Measurements from ENCODE around the gene LRRFIP2. TPM values are rescaled to one million over a fixed set of nuclear protein-coding genes. Genes with fewer than 3 reads are reported as not detected.

Gene LRRFIP2
- total RNA-seq, 1 donor: 84.2 TPM

DNA sequence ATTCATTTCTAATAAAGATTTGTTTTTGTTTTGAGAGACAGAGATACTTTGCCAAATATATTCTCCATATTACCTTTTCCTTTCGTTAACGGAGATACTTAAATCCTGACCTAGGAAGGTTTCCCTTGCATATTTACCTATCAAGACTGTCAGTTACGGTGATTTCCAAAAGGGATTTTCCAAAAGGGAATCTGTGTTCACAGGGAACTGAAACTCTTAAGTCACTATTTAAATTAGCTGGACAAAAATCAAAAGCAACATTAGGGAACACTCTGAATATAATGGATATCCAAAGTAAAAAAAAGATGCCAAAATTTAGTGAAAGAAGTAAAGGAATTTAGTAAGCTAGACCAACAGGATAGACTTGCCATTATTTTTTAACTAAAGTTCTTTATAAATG, 576 bp downstream of the LRRFIP2 start:
- peak overlapping the region; percentile 97 for H3K4me3 ChIP-seq (ENCODE audit: low read depth, low read length)
- TF ChIP-seq, protein P1, sequence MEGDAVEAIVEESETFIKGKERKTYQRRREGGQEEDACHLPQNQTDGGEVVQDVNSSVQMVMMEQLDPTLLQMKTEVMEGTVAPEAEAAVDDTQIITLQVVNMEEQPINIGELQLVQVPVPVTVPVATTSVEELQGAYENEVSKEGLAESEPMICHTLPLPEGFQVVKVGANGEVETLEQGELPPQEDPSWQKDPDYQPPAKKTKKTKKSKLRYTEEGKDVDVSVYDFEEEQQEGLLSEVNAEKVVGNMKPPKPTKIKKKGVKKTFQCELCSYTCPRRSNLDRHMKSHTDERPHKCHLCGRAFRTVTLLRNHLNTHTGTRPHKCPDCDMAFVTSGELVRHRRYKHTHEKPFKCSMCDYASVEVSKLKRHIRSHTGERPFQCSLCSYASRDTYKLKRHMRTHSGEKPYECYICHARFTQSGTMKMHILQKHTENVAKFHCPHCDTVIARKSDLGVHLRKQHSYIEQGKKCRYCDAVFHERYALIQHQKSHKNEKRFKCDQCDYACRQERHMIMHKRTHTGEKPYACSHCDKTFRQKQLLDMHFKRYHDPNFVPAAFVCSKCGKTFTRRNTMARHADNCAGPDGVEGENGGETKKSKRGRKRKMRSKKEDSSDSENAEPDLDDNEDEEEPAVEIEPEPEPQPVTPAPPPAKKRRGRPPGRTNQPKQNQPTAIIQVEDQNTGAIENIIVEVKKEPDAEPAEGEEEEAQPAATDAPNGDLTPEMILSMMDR (IDR thresholded peaks at IDR 0.05; ENCODE audit: insufficient read depth, low read depth, low read length): no peak
- DNase-seq (ENCODE audit: low read depth): no peak

DNA sequence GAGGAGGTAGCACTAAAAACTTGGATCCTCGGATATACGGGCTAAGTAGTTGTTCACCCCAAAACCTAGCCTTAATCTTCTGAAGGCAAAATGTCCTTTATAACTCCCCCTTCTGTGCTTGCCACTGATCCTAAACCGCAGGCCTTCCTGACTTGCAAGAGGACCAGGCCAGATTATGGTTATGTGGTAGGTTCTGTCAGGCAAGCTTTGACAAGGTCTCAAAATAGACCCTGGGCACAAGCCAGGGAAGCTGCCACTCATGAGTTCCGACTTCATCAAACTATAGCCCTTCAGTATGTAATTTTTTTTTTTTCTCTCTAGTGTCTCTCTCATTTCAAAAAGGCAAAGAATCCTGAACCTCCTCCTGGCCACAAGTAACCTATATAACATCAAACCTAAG, 3.2 kb downstream of the LRRFIP2 start:
- TF ChIP-seq, protein P1 (IDR thresholded peaks at IDR 0.05; ENCODE audit: insufficient read depth, low read depth, low read length): no peak
- no peak overlapping the region for H3K4me3 ChIP-seq (ENCODE audit: low read depth, low read length)
- DNase-seq (ENCODE audit: low read depth): no peak

DNA sequence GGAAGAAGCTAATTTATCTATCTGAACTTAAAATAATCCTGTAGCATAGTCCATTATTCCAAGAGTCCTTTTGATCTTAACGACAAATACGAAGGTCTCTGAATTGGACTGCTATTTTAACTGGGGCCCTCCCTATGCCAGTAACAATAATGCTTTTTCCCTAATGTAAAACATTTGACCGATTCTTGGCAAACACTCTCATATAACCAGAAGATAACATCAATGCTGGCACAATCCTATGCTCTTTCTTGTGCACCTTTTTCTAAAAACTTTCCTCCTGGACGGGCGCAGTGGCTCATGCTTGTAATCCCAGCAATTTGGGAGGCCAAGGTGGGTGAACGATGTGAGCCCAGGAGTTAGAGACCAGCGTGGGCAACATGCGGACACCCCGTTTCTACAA, 3.9 kb downstream of the LRRFIP2 start:
- no peak overlapping the region for H3K4me3 ChIP-seq (ENCODE audit: low read depth, low read length)
- no peak for DNase-seq (ENCODE audit: low read depth)
- TF ChIP-seq, protein P1 (IDR thresholded peaks at IDR 0.05; ENCODE audit: insufficient read depth, low read depth, low read length): no peak

DNA sequence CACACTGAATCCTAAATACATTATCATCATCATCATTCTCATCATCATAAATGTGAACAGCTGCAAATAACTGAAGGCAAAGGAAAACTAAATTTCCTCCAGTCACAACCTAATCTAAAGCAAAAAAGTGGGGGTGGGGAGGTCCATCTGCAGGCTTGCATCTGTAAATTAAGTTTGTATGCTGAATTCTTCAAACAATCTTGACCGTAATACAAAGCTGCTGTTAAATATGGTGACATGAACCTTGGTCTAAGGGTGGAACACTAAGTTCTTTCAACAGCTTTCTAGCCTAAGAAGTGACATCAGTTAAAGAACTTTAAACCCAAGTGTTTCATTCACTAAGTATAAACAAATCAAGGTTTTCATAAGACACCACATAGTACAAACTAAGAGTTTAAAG, 4.3 kb downstream of the LRRFIP2 start:
- H3K4me3 ChIP-seq (ENCODE audit: low read depth, low read length): no peak overlapping the region
- TF ChIP-seq, protein P1 (IDR thresholded peaks at IDR 0.05; ENCODE audit: insufficient read depth, low read depth, low read length): no peak
- peak; percentile 70 for DNase-seq (ENCODE audit: low read depth)

DNA sequence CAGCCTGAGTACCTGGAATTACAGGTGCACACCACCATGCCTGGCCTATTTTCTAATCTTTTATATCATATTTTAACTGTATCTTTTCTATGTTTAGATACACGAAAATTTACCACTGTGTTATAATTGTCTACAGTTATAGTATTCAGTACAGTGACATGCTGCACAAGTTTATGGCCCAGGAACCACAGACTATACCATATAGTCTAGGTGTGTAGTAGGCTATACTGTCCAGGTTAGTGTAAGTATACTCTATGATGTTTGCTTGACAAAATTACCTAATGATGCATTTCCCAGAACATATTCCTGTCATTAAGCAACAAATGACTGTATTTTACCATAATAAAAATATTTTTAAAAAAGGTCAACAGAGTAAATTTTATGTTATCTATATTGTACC, 5.5 kb downstream of the LRRFIP2 start:
- no peak overlapping the region for H3K4me3 ChIP-seq (ENCODE audit: low read depth, low read length)
- TF ChIP-seq, protein P1 (IDR thresholded peaks at IDR 0.05; ENCODE audit: insufficient read depth, low read depth, low read length): no peak
- DNase-seq (ENCODE audit: low read depth): no peak

DNA sequence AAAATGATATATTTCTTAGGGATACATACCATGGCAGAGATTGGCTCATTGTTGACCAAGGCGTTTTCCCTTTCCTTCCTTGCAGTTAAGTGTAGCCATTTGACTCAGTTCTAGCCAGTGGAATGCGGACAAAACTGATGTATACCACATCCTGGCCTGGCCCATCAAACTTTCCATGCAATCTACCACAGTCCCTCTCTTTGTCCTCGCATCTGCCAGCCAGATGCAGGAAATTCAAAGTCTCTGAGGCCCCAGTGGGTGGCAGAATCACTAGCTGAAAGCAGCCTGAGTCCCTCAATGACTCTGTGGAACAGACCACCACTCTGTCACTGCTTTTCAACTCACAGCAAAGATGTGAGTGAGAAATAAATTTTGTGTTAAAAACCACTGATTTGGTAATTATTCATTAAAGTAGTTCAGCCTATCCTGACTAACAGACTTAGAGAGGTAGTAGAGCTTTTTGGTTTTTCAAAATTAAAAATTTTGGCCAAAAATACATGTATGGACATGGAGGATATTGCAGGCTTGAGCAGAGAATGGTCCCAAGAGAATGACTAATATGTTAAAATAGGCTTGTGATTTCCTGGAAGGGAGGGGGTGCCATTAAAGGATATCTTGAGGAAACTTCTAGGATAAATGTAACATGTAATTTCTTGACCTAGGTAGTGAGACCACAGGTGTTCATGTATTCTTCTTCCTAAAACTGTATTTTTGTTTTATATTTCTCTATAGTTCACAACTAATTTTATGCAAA, 10.9 kb downstream of the LRRFIP2 start:
- H3K4me3 ChIP-seq (ENCODE audit: low read depth, low read length): peak overlapping the region; percentile 4
- peak; percentile 93 for DNase-seq (ENCODE audit: low read depth)
- TF ChIP-seq, protein P1 (IDR thresholded peaks at IDR 0.05; ENCODE audit: insufficient read depth, low read depth, low read length): no peak
